A549 treated with Hydrocortisone at 1 μM for 4 hours (cell line): ENCODE data around the gene TMBIM6. TPM values are rescaled to one million over a fixed set of nuclear protein-coding genes. Genes with fewer than 3 reads are reported as not detected.

Source experiments
- total RNA-seq: library from RNA; stranded (reverse); fragments of 200-300 nt; extraction: Qiagen RNA extraction; gene quantifications from 5 replicates; pipeline ENCODE4 v1.2.3, GENCODE V29; 2022

TMBIM6 gene, protein sequence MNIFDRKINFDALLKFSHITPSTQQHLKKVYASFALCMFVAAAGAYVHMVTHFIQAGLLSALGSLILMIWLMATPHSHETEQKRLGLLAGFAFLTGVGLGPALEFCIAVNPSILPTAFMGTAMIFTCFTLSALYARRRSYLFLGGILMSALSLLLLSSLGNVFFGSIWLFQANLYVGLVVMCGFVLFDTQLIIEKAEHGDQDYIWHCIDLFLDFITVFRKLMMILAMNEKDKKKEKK
- 471 to 512 TPM (median 502 TPM) in 5 replicates for total RNA-seq

DNA sequence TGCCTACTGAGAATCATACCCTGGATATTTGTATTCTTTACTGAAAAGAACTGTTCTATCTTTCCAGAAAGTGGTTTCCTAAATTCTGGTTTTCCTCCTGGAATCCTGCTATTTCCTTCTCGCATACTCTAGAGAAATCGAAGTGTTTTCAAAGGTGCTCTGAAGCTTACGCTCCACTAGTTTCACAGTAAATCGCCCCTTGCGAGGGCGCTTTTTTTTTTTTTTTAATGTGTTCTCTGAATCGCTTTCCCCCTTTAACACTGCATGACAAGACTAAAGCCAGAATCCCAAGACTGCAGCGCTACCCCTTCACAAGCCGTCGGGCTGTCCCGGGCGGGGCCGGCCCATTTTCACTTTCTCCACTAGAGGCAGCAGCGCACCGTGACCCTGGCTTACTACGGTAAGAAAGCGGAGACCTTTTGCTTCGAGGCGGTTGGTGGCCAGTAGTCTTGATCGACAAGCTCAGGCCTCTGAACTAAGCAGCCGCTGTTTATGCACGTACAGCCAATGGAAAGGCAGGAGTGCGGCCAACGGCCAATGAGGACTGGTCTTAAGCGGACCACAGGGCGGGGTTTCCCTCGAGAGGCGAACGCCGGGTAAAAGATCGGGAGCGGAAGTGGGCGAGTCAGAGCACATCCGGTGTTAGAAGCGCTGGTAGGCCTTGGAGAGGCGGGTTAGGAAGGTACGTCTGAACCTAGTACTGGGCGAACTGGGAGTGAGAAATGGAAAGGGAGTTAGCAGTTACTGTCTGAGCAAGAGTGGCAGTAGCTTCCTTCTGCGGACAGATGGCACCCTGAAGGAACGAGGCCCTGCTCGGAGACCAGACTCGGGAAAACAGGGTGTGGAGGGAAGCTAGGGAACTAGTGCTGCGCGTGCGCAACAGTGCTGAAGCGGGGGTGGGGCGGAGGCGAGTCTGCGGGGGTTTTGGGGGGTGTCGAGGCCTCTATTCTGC is at the start of gene TMBIM6:
Gene TMBIM6, plus strand, starts transcription at position 628 of the 952 bp plus-strand sequence. CDS start 10,937 bp downstream, outside the sequence.

DNA sequence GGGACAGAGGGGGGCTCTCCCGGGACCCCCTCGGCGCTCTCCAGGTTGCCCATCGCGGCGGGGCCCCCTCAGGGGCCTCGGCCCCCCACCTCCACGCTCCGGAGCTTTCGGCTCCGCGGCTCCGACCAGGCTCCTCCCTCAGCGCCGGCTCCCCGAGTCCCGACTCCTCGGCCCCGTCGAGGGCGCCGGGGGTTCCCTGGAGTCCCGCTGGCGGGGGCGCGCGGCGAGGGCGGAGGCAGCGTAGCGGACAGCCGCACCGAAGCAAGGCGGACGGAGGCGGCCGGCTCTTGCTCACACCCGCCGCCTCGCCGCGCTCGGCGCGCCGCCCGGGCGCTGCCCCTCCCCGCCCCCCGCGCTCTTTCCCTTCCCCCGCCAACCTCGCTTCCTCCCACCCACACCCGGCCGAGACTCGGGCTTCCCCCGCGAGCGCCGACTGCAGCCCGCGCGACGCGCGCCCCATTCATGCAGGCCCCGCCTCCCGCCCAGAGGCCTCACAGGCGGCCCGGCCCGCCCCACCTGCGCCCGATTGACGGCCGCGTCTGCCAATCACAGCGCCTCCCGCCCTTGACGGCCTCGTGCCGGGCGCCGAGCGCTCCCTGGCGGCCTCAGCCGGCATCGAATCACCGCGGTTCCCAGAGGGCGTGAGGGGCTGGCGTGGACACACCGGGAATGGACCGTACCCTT is 34.1 kb upstream of the TMBIM6 start, which contains the start of gene FMNL3:
Gene FMNL3, minus strand, starts transcription at position 278 of the 684 bp plus-strand sequence. Its CDS starts 225 bp downstream, at position 53.

Other genes with a start within 250 kb of the TMBIM6 start
- gene KCNH3, start 202.5 kb upstream of the TMBIM6 start, total RNA-seq, result 1.7 to 3.3 TPM (median 2.1 TPM) in 5 replicates
- 61.5 to 65.6 TPM (median 63.8 TPM) in 5 replicates for gene MCRS1, start 173.4 kb upstream of the TMBIM6 start, total RNA-seq
- 0.05 to 0.16 TPM (median 0.13 TPM) in 5 replicates for gene FAM186B, start 135.9 kb upstream of the TMBIM6 start, total RNA-seq
- 4.7 to 7.0 TPM (median 5.8 TPM) in 5 replicates for gene PRPF40B, start 118.0 kb upstream of the TMBIM6 start, total RNA-seq
- 1.1 to 2.5 TPM (median 2.0 TPM) in 5 replicates for gene FMNL3, start 34.2 kb upstream of the TMBIM6 start, total RNA-seq
- gene NCKAP5L, start 86.9 kb downstream of the TMBIM6 start, total RNA-seq, result 8.0 to 9.7 TPM (median 9.0 TPM) in 5 replicates
- gene BCDIN3D, start 101.5 kb downstream of the TMBIM6 start, total RNA-seq, result 4.3 to 4.9 TPM (median 4.4 TPM) in 5 replicates
- 0.02 TPM in 1 of 5 replicates, not detected in the others for gene FAIM2, start 162.3 kb downstream of the TMBIM6 start, total RNA-seq
- gene AQP2, start 209.2 kb downstream of the TMBIM6 start, total RNA-seq, result not detected in 5 replicates
- gene AQP5, start 220.3 kb downstream of the TMBIM6 start, total RNA-seq, result not detected in 5 replicates
- gene AQP6, start 231.4 kb downstream of the TMBIM6 start, total RNA-seq, result 0.13 TPM in 1 of 5 replicates, not detected in the others